Stimulated activated CD4-positive, alpha-beta T cell treated with anti-CD3 and anti-CD28 coated beads, Interleukin-2, amount 100 ng/mL, for 24 hours (primary cell): ENCODE data around the gene NPB.
A peak's percentile ranks its signal among the peaks of the same experiment; 100 is the strongest.

Source experiments
- DNase-seq, 2 donors: peaks; one replicate each; pipeline ENCODE4 v3.0.0-alpha.2; 2020

NPB gene

GRCh38 chr17:81902023-81902652, at the start of gene NPB:
NPB (plus strand) TSS chr17:81902238; CDS start chr17:81902278, 40 bp downstream.
- DNase-seq, result peak in 1 of 2 donors; percentile 37

GRCh38 chr17:81854974-81855774, 46.9 kb upstream of the NPB start:
- DNase-seq, result no peak

GRCh38 chr17:81858170-81858966, 43.7 kb upstream of the NPB start:
- DNase-seq, result no peak

GRCh38 chr17:81858967-81859905, 42.8 kb upstream of the NPB start:
- no peak for DNase-seq

GRCh38 chr17:81859906-81860755, 41.9 kb upstream of the NPB start, which contains the start of gene P4HB:
P4HB (minus strand) TSS chr17:81860535; CDS start chr17:81860471, 64 bp downstream.
- peak; percentile 30 to 96 for DNase-seq

- DNase-seq, result peak; percentile 99
These were observed 41.1 kb upstream of the NPB start for GRCh38 chr17:81860756-81861568.

GRCh38 chr17:81863123-81863675, 38.8 kb upstream of the NPB start:
- DNase-seq, result no peak

DNA sequence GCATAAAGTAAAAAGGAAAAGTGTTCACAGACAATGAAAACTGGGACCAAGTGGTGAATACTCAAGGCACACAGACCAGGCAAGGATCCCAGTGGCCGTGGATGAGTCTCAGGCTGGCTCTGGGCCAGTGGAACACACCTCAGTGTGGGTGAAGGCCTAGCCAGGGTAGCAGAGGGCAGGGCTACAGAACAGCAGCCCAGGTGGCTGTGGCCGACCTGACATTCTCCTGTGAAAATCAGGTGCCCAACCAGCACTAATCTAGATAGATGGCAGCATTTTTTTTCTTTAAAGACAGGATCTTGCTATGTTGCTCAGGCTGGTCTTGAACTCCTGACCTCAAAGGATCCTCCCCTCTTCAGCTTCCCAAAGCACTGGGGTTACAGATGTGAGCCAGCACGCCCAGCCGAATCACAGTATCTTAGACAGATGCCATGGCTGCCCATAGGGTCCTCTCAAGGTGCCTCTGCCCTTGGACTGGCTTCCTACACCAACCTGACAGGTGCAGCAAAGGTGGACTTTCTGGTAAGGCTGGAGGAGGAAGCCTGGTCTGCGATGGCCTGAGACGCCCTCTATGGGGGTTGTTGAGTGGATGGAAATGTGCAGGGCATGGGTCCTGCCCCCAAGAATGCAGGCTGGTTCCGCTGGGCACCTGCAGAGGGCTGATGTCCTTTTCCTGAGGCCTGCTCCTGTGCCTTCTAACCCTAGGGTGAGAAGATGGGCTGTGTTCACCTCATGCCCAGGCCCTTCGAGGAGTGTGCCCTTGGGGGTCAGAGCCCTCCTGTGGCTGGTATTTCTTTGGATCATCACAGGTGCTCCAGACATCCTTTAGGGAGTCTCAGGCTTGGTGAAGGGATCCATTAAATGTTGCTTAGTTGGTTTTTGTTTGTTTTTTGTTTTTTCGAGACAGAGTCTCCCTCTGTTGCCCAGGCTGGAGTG, 37.9 kb upstream of the NPB start:
- no peak for DNase-seq

DNA sequence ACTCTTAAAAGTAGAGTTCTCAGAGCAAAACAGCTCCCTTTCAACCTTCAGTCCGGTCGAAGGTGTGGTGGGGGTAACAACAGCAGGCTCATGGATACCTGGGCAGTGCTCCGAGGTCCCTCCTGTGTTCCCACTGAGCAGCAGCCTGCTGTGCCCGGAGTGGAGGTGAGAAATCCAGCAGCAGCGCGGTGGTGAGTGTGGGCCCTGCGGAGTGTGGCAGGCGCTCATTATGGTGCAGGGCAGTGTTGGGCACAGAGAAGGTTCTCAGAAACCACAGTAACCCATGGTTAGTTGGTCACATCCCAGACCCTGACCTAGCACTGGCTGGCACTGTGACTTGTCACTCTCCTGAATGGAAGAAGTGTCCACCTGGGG, 36.7 kb upstream of the NPB start:
- no peak for DNase-seq

GRCh38 chr17:81865733-81866439, 36.2 kb upstream of the NPB start:
- DNase-seq, result peak in 1 of 2 donors; percentile 31

GRCh38 chr17:81866440-81867169, 35.4 kb upstream of the NPB start:
- peak in 1 of 2 donors; percentile 40 for DNase-seq

- DNase-seq, result peak in 1 of 2 donors; percentile 52
These were observed 34.7 kb upstream of the NPB start for GRCh38 chr17:81867170-81867990.

DNA sequence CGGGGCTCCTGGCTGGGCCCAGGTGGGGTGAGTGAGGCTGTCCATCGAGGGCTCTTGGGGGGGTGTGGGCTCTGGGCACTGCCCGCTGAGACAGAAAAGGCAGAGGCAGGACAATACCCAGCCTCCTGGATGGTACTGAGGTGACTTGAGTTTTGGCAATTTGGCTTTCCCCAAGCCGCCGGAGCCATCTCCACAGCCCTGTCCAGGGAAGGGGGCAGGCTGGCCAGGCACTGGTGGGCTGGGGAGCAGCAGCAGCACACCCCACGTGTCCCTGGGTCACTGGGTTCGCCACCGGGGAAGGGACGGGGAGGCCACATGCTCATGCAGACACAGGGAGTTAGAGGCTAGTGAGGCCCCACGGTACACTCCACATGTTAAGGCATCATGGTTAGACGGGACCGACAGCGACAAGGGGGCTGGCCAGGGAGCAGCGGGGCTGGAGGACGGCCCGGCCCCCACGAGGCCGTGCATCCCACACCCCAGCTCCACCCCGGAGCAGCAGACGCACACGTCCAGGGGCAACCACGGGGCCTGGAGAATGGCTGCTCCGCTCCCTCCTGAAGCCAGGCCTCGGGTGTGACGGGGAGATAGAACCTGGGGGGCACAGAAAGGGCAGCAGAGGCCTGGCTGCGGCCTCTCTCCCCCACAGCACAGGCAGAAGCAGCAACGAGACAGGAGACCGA, 33.9 kb upstream of the NPB start:
- DNase-seq, result peak; percentile 35 to 39

DNA sequence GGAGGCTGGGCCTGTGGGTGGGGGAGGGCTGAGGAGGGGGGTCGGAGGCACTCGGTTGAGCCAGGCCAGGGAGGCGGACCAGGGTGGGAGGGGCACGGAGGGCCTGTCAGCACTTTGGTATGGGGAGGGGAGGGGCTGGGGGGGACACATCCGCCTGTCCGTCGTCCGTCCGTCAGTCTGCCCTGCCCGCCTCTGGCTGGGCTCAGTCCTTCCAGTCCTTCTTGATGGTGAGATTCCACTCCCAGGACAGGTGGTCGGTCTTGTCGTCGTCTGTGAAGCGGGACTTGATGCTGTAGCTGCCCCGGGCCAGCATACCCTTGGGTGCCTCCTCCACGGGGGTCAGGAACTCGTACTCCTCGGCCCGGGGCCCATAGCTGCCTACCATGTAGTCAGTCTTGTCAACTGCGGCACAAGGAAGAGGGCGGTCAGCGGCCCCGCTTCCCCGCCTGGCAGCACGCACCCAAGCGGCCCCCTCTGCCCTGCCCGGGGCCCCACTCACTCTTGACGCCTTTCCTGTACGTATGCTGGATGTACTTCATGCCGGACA, 33.3 kb upstream of the NPB start:
- DNase-seq, result peak in 1 of 2 donors; percentile 27
